Measurements from ENCODE around the gene HEPACAM2.
A peak's percentile ranks its signal among the peaks of the same experiment; 100 is the strongest.

The HEPACAM2 gene

DNA sequence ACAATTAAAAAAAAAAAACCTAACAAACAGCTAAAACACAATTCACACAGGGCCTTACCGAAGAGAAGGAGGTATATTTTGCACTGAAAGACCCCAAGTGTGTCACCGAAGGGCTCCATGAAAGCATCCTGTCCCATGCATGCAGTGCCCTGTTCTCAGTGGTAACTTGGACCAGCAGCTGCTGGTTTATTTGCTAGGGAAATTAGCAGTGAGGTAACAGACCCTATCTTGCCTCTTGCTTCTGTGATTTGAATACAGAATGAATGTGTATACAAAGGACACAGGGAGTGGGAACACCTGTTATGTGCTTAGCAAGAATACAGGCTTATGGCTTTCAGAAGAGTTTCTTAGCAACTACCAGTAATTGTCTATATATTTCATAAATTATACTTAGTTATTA lies at the start of gene HEPACAM2:
Gene HEPACAM2, minus strand, starts transcription at position 160 of the 400 bp plus-strand sequence.
- DNase-seq (ENCODE audit: low spot score): no peak

- DNase-seq (ENCODE audit: low spot score): no peak
Observed at GRCh38 chr7:93265220-93265619, 39.0 kb upstream of the HEPACAM2 start.

DNA sequence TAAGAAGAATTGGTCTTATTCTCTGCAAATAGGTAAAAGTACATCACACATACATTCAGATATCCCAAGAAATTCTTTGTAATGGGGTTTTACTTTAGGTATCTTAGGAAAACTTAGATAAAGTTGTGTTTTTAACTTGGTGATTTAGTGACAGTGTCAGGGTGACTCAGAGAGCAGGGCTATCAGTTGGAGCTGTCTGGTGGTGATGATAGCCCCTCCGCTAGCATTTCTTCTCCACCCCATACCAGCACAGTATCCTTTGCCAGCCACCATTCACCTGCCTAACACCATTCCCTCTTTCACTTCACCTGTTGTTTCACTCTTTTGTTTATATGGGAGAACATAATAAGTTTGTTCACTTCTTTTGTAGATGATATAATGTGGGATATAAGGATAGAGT lies 36.3 kb upstream of the HEPACAM2 start:
- no peak for DNase-seq (ENCODE audit: low spot score)

DNA sequence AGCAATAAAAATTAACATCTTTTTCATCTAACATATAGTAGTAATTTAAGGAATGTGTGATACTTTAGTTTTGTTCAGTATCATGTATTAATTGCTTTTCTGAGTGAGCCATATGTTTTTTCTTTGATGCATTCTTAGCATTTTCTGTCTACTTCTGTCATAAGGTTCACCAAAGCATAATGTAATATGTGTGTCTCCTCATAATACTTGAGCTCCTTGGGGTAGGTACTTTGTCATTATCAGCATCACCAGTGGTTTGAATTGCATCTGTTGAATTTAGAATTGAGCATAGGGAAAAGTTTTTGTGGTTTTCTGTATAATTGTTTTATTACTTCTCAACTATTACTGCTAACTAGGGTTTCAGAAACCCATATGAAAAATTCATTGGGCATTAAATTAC lies 32.4 kb upstream of the HEPACAM2 start:
- no peak for DNase-seq (ENCODE audit: low spot score)

- no peak for DNase-seq (ENCODE audit: low spot score)
Observed at GRCh38 chr7:93249491-93250148, 23.4 kb upstream of the HEPACAM2 start.

GRCh38 chr7:93245525-93246432 lies 19.5 kb upstream of the HEPACAM2 start:
- peak; percentile 24 for DNase-seq (ENCODE audit: low spot score)

DNA sequence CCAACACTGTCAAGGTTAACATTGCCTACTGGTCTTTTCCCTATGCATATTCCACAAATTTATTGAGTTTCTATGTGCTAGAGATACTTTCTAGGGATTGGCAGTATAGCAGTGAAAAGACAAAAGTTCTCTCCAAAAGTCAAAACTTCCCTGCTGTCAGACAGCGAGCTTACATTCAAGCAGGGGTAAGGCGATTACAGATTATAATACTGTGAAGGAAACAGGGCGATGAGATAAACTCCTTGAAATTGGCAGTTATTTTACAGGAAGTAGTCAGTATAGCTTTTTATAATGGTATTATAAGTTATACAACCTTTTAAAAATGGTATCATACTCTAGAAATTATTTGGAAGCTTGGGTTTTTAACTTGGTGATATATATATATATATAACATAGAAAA lies 15.8 kb upstream of the HEPACAM2 start:
- DNase-seq (ENCODE audit: low spot score): no peak

GRCh38 chr7:93239824-93240223 lies 13.6 kb upstream of the HEPACAM2 start:
- DNase-seq (ENCODE audit: low spot score): no peak

GRCh38 chr7:93238748-93239147 lies 12.5 kb upstream of the HEPACAM2 start:
- no peak for DNase-seq (ENCODE audit: low spot score)

DNA sequence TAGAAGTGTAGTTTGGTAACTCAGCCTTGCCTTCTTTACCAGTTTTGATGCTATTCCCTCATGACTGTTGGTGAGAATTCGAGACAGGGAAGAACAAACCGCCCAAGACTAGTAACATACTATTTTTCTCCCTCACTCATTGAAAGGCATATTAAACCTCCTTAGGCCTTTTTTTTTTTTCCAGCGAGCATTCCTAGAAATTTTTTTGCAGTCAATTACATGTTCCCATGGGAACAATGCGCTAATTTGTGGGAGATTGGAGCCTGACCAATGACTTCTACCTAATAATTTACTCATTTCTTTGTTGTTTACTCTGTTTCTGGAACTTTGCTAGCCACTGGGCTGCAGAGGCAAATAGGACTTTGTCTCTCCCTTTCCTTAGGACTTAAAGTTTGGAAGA lies 11.9 kb upstream of the HEPACAM2 start:
- no peak for DNase-seq (ENCODE audit: low spot score)

- DNase-seq (ENCODE audit: low spot score): no peak
Observed at GRCh38 chr7:93235541-93235940, 9.3 kb upstream of the HEPACAM2 start.

- DNase-seq (ENCODE audit: low spot score): no peak
Observed at GRCh38 chr7:93232673-93233018, 6.4 kb upstream of the HEPACAM2 start.

GRCh38 chr7:93231799-93232672 lies 5.8 kb upstream of the HEPACAM2 start, which contains the start of gene VPS50:
TSS of gene VPS50 (plus strand) at chr7:93232366. CDS start at chr7:93232468, 102 bp downstream.
- DNase-seq (ENCODE audit: low spot score): peak; percentile 98

GRCh38 chr7:93231259-93231658 lies 5.0 kb upstream of the HEPACAM2 start:
- no peak for DNase-seq (ENCODE audit: low spot score)

GRCh38 chr7:93228302-93228701 lies 2.0 kb upstream of the HEPACAM2 start:
- DNase-seq (ENCODE audit: low spot score): peak; percentile 64

GRCh38 chr7:93219868-93220267 lies 6.4 kb downstream of the HEPACAM2 start:
- no peak for DNase-seq (ENCODE audit: low spot score)

DNA sequence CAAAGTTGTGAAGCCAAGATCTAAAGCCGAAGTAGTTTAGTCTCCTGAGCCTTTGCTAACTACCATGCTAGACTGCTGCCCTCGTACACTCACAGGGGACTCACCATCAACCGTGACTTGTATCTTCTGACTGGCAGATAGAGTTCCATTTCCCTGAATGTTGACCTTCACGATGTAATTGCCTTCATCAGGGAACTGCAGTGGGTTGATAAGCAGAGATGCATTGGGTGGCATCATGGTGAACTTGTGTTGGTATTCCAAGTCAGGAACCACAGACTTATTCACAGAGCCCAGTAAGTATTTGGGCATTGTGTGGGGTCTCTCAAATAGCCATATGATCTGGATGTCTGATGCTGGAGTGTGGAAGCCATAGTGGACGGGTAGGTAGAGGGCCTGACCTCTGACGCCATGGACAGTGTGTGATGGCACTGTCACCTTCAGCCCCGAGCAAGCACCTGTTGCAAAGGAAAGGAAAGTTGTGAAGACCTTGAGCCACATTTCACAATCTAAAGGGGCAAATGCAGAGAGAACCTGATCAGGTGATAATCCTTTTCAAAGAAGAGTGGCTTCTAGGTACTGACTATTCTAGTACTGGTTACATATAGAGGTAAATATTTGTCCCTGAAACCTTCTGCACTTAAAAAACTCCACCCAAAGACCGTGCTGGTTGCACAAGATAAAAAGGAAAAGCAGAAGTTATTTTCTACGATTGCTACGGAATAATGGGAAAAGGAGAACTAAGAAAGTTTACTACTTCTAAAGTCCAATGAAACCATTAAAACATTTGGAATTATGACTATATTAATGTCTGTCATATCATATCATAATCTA lies 7.1 kb downstream of the HEPACAM2 start:
- DNase-seq (ENCODE audit: low spot score): no peak

DNA sequence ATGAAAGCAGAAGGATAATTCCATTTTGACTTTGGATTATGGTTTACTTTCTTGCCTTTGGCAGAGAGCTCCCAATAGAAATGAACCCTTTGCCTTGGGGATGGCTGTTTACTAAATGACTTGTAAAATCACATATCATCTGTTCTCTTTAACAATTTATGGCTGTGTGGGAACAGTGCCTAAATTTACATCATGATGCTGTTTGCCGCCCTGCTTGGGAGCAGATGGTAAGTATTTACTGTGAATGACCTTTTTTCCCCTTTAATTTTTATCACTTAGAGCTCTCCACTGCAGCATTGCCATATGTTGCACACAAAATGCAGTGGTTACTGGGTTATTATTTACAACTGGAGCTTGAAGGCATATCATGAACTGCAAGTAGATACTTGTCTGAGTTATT lies 13.4 kb downstream of the HEPACAM2 start:
- no peak for DNase-seq (ENCODE audit: low spot score)

GRCh38 chr7:93211228-93211818 lies 14.9 kb downstream of the HEPACAM2 start:
- DNase-seq (ENCODE audit: low spot score): no peak

DNA sequence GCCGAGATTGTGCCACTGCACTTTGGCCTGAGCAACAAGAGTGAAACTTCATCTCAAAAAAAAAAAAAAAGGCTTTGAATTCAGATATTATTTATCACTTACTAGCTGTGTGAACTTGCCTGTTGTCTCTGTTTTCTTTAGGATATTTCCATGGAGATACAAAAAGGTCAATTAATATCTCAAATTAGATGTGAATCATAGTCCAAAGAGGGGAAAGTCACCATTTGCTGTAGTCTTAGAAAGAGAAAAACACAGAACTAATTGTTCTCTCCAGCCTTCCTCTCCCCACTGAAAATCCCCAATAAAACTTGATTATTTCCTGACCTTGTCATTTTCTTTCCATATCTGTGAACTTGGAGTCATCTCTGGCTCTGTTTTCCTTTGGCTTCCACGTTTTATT lies 21.2 kb downstream of the HEPACAM2 start:
- DNase-seq (ENCODE audit: low spot score): no peak

- no peak for DNase-seq (ENCODE audit: low spot score)
Observed at GRCh38 chr7:93203496-93203895, 22.8 kb downstream of the HEPACAM2 start.

All from Ammon's horn (tissue), 1 donor.